ENCODE data around the gene DEGS2. TPM values are rescaled to one million over a fixed set of nuclear protein-coding genes. Genes with fewer than 3 reads are reported as not detected.
A peak's percentile ranks its signal among the peaks of the same experiment; 100 is the strongest.

DEGS2 gene
- total RNA-seq, 1 experiment from 2014 or later, result not detected

Small RNAs within 50 kb of the gene (small RNA-seq; reads per million reads assigned to genes)
- gene MIR151B (not detected), gene MIR342 (0.23 reads per million, percentile 9 among the genes with 10 or more reads in this experiment)

Other genes starting within 250 kb of the DEGS2 start
- 11.4 and 21.7 TPM in 2 replicates for gene EVL, start 94.2 kb downstream of the DEGS2 start, total RNA-seq (2014; rRNA removed; shearing (Covaris generic))
- gene YY1, start 79.5 kb upstream of the DEGS2 start, total RNA-seq (2014; rRNA removed; shearing (Covaris generic)), result 50.4 and 53.5 TPM in 2 replicates
- gene SLC25A29, start 146.8 kb upstream of the DEGS2 start, total RNA-seq (2014; rRNA removed; shearing (Covaris generic)), result 23.3 and 24.1 TPM in 2 replicates
- gene SLC25A47, start 163.7 kb upstream of the DEGS2 start, total RNA-seq (2014; rRNA removed; shearing (Covaris generic)), result 0.37 TPM in 1 of 2 replicates, not detected in the other
- gene WDR25, start 216.8 kb upstream of the DEGS2 start, total RNA-seq (2014; rRNA removed; shearing (Covaris generic)), result 12.1 and 14.0 TPM in 2 replicates